Adrenal gland (tissue), 12 donors: Measurements from ENCODE around the gene ITGB3. TPM values are rescaled to one million over a fixed set of nuclear protein-coding genes. Genes with fewer than 3 reads are reported as not detected.

Source experiments
- DNase-seq, 7 donors: peaks; one replicate each; pipeline ENCODE4 v3.0.0-alpha.2; 2019 to 2020
- H3K27ac ChIP-seq, 5 donors: fragments of 200-600 bp; sonication (generic) in 4 of 5; 1 replicate in 3 of 5; 2 replicates in 2 of 5; pipeline versions ENCODE4 v1.5.1 to v1.8.0; 2016 to 2020; ENCODE audit warnings: mild to moderate bottlenecking in 1 of 5
- H3K27me3 ChIP-seq: fragments of 200-600 bp; 2 replicates; pipeline ENCODE4 v1.8.0; 2021
- H3K36me3 ChIP-seq, 2 donors: fragments of 200-600 bp; replicated peaks in 1 of 2; 1 replicate in 1 of 2; 2 replicates in 1 of 2; pipeline versions ENCODE4 v1.5.1 to v1.8.0; 2018 to 2022
- H3K4me1 ChIP-seq, 2 donors: fragments of 200-600 bp; replicated peaks in 1 of 2; 1 replicate in 1 of 2; 2 replicates in 1 of 2; pipeline versions ENCODE4 v1.5.1 to v1.8.0; 2018 to 2021
- H3K4me3 ChIP-seq, 4 donors: fragments of 200-600 bp; sonication (generic) in 3 of 4; one replicate each; pipeline ENCODE4 v1.5.1; 2016 to 2018
- H3K9me3 ChIP-seq, 3 donors: fragments of 200-600 bp; sonication (generic) in 1 of 3; replicated peaks in 1 of 3; 1 replicate in 2 of 3; 2 replicates in 1 of 3; pipeline versions ENCODE4 v1.5.1 to v1.8.0; 2016 to 2021
- CTCF ChIP-seq, 6 experiments: fragments of 450-650 bp in 4 of 6; fragments of 200-600 bp in 2 of 6; sonication (generic) in 1 of 6; IDR thresholded peaks; 1 replicate in 5 of 6; 2 replicates in 1 of 6; pipeline versions ENCODE4 v1.5.1 to v1.8.0; 2016 to 2021; ENCODE audit warnings: antibody characterized with exemption in 6 of 6, mild to moderate bottlenecking in 2 of 6, moderate library complexity in 1 of 6
- POLR2A ChIP-seq, 2 donors: fragments of 450-650 bp; IDR thresholded peaks; one replicate each; pipeline ENCODE4 v1.6.1; 2017; ENCODE audit warnings: antibody characterized with exemption in 2 of 2, mild to moderate bottlenecking in 2 of 2, moderate library complexity in 1 of 2
- WGBS, 4 donors: extraction: QIAGEN DNeasy Blood & Tissue Kit in 2 of 4; methylation state at CpG; one replicate each; pipeline versions ENCODE4 v1.1.5 to v1.1.7; 2013 to 2017; 5-methylcytosine and 5-hydroxymethylcytosine counted together
- intact Hi-C, 2 donors: fragments of 100-400 bp; cut with DNase I; formaldehyde crosslinking; loops; one replicate each; pipeline versions ENCODE4 v1.14.1 to v1.15.0; 2022 to 2023
- polyA plus RNA-seq, 3 donors: library from polyadenylated mRNA; stranded (reverse); fragments of 200-250 nt in 2 of 3; fragments of 350-450 nt in 1 of 3; fragmentation: Illumina TruSeq in 1 of 3; extraction: RNeasy Lipid Tissue Mini Kit (QIAGEN cat#74804) in 1 of 3; gene quantifications; one replicate each; pipeline ENCODE4 v1.2.3, GENCODE V29; 2013 to 2014
- total RNA-seq, 9 donors: library from RNA; depleted of rRNA in 4 of 9; stranded (reverse); fragments of >200 nt in 4 of 9; fragments of 120-200 nt in 1 of 9; fragmentation: NEBNext Ultra II Directional in 1 of 9; extraction: Animal tissue kit (Norgen Biotek cat#: 25700) in 1 of 9; gene quantifications; one replicate each; pipeline versions ENCODE4 v1.1.0 to v1.2.4, GENCODE V29; 2013 to 2023
- donor health status: healthy with polysubstance abuse.
- donor health status: Bipolar disorder and iron deficiency.
- donor health status: DM: yes; HTN: yes; CAD: no.
- donor health status: DM: no; HTN: no; CAD: no.
- donor health status: DM: no; HTN: no; CAD: no.
- donor health status: DM: yes; HTN: yes; CAD: no.

Gene ITGB3
- total and polyA plus RNA-seq, 12 donors, result 0.12 to 3.7 (median 1.5) TPM

- H3K27ac ChIP-seq, result peak overlapping the region in 4 of 5 donors; percentile 29 to 73 (median 60)
- TF ChIP-seq POLR2A (IDR thresholded peaks at IDR 0.05), result peak in 1 of 2 donors; percentile 44
- TF ChIP-seq CTCF (IDR thresholded peaks at IDR 0.05), result no peak
These were observed 48.1 kb upstream of the ITGB3 start for GRCh38 chr17:47205419-47205963.

GRCh38 chr17:47207143-47208067 is 46.2 kb upstream of the ITGB3 start:
- peaks cover 10 to 20% of the 10 kb centered on the region in 2 donors for H3K4me1 ChIP-seq
- intact Hi-C loops, result no loop called here
- no peak overlapping the region for H3K4me3 ChIP-seq
- no peaks in the 10 kb centered on the region for H3K27me3 ChIP-seq
- H3K27ac ChIP-seq, result no peak overlapping the region
- WGBS, 4 donors, result 81 to 90% (median 87%) methylated on average over 8 of the region's 8 CpGs
- TF ChIP-seq POLR2A (IDR thresholded peaks at IDR 0.05) (no peak), CTCF (IDR thresholded peaks at IDR 0.05) (no peak)
- no peaks in the 10 kb centered on the region for H3K36me3 ChIP-seq
- no peak for DNase-seq
- H3K9me3 ChIP-seq, result no peaks in the 10 kb centered on the region

More at GRCh38 chr17:47205419-47205963, 48.1 kb upstream of the ITGB3 start:
- H3K4me3 ChIP-seq, result peak overlapping the region in 1 of 4 donors; percentile 6
- H3K9me3 ChIP-seq, result no peaks in the 10 kb centered on the region
- H3K36me3 ChIP-seq, result no peaks in the 10 kb centered on the region
- 50 to 55% (median 52%) methylated on average over 9 of the region's 9 CpGs for WGBS, 4 donors
- intact Hi-C loops, result no loop called here
- DNase-seq, result peak in 6 of 7 donors; percentile 65 to 81 (median 77)
- peaks cover 10 to 20% of the 10 kb centered on the region in 2 donors for H3K4me1 ChIP-seq
- no peaks in the 10 kb centered on the region for H3K27me3 ChIP-seq

- Histone ChIP-seq H3K27me3 (no peaks in the 10 kb centered on the region), H3K4me3 (no peak within 1 kb of the TSS), H3K27ac (no peak within 1 kb of the TSS), H3K36me3 (no peaks in the 10 kb centered on the region), H3K4me1 (peaks cover 10 to 20% of the 10 kb centered on the region in 2 donors), H3K9me3 (no peaks in the 10 kb centered on the region)
- TF ChIP-seq POLR2A (IDR thresholded peaks at IDR 0.05), result no peak
- TF ChIP-seq CTCF (IDR thresholded peaks at IDR 0.05), result no peak
- 87 to 99% (median 88%) methylated on average over 5 to 6 of the region's 6 CpGs for WGBS, 4 donors
- intact Hi-C loops, result no loop called here
- no peak for DNase-seq
These were observed 44.7 kb upstream of the ITGB3 start, which contains the start of gene MYL4 for GRCh38 chr17:47208744-47209488. Gene MYL4 (plus strand): TSS chr17:47209348. CDS start chr17:47209423, 75 bp downstream.

GRCh38 chr17:47209499-47209898 is 44.1 kb upstream of the ITGB3 start:
- intact Hi-C loops, result no loop called here
- H3K36me3 ChIP-seq, result no peaks in the 10 kb centered on the region
- no peak overlapping the region for H3K27ac ChIP-seq
- H3K4me1 ChIP-seq, result peaks cover 10 to 14% of the 10 kb centered on the region in 2 donors
- DNase-seq, result no peak
- no peaks in the 10 kb centered on the region for H3K27me3 ChIP-seq
- no peaks in the 10 kb centered on the region for H3K9me3 ChIP-seq
- H3K4me3 ChIP-seq, result no peak overlapping the region
- WGBS, 4 donors, result 92 to 100% (median 95%) methylated on average over 3 of the region's 3 CpGs
- TF ChIP-seq POLR2A (IDR thresholded peaks at IDR 0.05) (no peak), CTCF (IDR thresholded peaks at IDR 0.05) (no peak)
